ENCODE data around the gene PELI3.

DNA sequence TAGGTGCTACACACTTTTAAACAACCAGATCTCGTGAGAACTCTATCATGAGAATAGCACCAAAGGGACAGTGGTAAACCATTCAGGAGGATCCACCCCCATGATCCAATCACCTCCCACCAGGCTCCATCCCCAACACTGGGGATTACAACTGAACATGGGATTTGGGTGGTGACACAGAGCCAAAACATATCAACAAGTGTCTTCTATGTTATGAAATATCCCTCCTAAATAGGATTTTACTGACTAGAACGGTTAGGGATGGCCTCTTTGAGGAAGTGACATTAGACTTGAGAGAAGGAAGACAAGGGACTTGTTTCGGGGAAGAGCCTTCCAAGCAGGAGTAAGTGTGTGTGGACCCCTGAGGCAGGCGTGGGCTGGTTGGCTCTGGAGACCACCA is 16.1 kb upstream of the PELI3 start:
- TF ChIP-seq, protein P1, sequence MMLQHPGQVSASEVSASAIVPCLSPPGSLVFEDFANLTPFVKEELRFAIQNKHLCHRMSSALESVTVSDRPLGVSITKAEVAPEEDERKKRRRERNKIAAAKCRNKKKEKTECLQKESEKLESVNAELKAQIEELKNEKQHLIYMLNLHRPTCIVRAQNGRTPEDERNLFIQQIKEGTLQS (IDR thresholded peaks at IDR 0.05; ENCODE audit: insufficient read depth, low read depth, low read length) = no peak
- TF ChIP-seq, protein P2, sequence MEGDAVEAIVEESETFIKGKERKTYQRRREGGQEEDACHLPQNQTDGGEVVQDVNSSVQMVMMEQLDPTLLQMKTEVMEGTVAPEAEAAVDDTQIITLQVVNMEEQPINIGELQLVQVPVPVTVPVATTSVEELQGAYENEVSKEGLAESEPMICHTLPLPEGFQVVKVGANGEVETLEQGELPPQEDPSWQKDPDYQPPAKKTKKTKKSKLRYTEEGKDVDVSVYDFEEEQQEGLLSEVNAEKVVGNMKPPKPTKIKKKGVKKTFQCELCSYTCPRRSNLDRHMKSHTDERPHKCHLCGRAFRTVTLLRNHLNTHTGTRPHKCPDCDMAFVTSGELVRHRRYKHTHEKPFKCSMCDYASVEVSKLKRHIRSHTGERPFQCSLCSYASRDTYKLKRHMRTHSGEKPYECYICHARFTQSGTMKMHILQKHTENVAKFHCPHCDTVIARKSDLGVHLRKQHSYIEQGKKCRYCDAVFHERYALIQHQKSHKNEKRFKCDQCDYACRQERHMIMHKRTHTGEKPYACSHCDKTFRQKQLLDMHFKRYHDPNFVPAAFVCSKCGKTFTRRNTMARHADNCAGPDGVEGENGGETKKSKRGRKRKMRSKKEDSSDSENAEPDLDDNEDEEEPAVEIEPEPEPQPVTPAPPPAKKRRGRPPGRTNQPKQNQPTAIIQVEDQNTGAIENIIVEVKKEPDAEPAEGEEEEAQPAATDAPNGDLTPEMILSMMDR (IDR thresholded peaks at IDR 0.05; ENCODE audit: control extremely low read depth in 1 of 3, insufficient read depth in 1 of 3, low read depth in 1 of 3, low read length in 3 of 3) = no peak
- no peak for TF ChIP-seq ASH2L (IDR thresholded peaks at IDR 0.05; ENCODE audit: low read length)
- no peak for TF ChIP-seq EGR1 (IDR thresholded peaks at IDR 0.05; ENCODE audit: borderline replicate concordance, low read depth, low read length)
